ENCODE results near the gene TOPBP1.
A peak's percentile ranks its signal among the peaks of the same experiment; 100 is the strongest.
"Not testable (repeated sequence)": the region's sequence is repeated elsewhere in the genome, so short reads cannot be mapped to it uniquely, and the experiment has no call there.

TOPBP1 gene

DNA sequence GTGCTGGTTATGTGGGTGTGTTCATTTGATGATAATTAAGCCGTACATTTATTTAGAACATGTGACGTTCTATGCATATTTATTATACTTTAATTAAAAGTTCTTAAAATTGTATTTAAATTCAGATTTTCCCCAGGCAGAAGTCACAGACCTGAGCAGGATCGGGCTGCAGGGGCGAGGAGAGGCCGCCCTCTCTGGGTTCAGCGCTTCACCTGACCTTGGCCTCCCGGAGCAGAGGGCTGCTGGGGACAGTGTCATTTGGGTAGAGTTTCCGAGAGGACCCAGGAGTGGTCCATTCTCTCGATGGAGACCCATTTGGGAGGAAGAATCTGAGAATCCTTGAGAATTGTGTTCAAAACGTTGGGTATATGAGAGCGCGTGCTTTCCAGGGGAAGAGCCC is 12.0 kb upstream of the TOPBP1 start:
- DNase-seq = no peak

DNA sequence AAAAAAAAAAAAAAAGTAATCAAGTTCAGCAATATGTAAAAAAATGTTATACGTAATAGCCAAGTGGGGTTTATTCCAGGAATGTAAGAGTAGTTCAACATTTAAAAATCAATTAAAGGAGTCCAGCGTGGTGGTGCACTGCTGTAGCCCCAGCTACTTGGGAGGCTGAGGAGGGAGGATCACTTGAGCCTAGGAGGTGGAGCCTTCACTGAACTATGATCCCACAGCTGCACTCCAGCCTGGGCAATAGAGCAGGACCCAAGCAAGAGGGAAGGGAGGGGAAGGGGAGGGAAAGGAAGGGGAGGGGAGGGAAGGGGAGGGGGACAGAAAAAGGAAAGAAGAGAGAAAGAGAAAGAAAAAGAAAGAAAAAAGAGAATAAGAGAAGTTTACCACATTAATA is 10.7 kb upstream of the TOPBP1 start:
- no peak for DNase-seq

DNA sequence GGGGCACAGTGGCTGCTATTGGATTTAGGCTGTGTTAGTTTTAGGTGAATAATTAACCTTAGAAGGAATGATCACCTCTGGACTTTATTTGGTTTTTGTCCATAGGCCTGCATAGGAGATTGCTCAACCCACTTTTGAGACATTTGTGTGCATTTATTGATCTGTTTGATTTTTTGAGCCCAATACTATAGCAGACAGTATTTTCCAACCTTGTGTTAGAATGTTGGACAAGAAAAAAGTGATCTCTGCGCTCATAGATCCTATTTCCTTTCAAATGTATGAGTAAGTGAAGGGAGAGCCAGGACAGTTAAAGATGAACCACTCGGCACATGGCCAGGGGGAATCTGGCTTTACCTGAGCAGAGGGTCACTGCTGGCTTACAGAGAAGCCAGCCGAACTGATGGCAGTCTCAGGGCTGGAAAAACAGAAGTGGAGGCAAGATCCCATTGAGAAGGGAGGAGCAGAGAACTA is 8.8 kb upstream of the TOPBP1 start:
- no peak for DNase-seq

DNA sequence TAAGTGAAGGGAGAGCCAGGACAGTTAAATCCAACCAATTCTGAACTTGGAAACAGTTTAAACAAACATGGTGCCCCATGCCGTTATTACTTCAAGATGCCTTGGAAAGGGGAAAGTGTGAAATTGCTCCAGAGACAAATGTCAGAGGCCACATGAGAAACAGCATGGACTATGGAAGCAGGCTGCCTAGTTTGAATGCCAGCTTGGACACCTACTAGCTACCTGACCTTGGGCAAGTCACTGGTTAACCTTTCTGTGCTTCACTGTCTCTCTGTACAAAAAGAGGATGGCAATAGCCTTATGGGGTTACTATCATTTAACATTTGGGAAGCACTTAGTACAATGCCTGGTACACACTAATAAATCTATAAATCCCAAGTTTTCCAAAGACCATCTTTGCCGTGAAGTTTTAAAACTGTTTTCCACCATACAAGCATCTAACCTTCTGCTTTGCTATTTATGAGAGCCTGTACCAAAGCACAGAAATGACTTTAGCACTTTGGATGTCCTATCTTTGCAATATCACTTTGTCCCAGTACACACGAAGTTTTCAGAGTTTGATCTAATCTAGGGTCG is 8.3 kb upstream of the TOPBP1 start:
- no peak for DNase-seq

DNA sequence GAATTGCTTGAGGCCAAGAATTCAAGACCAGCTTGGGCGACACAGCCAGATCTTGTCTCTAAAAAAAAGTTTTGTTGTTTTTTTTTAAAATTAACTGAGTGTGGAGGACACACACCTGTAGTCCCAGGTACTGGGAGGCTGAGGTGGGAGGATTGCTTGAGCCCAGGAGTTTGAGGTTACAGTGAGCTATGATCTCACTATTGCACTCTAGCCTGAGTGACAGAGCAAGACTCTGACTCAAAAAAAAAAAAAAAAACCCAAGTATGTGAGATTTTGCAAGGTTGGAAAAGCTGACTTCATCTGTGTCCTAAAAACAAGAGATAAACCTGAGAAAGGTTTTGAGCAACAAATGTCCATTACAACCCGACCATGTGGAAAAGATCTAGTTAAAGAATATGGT is 5.4 kb upstream of the TOPBP1 start:
- no peak for DNase-seq

DNA sequence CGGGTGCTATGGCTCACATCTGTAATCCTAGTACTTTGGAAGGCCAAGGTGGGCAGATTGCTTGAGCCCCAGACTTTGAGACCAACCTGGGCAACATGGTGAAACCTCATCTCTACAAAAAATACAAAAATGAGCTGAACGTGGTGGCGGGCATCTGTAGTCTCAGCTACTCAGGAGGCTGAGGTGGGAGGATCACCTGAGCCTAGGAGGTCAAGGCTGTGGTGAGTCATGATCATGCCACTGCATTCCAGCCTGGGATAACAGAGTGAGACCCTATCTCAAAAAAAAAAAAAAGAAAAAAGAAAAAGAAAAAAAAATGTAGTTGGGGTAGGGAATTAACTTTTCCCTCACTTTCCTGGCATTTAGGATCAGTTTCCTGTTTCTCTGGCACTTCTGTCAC is 3.4 kb upstream of the TOPBP1 start:
- not testable (repeated sequence) for DNase-seq

DNA sequence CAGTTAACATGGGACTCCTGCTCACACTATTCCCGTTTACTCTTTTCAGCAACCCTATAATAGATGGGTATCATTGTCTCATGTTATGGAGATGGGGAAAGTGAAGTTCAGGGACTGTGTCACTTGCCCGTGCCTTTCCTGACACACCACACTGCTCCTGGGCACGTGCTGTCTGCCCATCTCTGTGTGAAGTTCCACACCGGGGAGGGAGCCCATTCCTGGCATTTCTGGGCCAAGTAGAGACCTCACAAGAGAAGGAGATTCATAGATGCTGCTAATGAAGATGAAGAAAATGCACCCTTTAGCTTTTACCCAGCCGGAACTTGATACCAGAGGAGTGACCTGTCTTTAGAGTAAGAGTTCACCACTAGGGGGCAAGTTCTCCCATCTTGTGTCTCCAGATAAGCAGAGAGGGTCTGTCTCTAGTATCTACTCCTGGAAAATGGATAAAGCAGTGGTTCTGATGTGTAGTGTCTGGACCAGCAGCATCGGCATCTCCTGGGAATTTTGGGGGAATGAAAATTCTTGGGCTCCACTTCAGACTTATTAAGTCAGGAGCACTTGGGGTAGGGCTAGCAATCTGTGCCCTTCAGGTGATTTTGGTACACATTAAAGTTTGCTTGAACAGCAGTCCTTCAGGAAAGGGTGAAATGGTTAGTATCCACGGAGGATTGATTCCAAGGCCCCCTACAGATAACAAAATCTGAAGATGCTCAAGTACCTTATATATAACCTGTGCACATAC is 2.0 kb upstream of the TOPBP1 start:
- DNase-seq = peak; percentile 26 to 73 (median 71)

DNA sequence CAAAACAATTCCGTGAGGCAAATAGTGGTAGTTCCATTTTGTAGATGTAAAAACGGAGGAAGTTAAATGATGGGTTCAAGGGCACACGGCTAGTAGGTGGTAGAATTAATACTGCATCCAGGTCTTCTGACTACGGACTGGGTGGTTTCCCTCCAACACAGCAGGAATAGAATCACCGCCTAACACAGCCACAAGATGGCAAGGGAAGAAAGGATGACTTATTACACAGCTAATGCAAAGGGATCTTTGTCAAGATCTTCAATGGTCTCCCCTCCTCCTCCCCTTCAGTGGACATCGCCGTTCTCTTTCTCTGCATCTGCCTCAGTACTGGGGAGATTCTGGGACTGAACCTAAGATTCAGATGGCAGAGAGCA is 524 bp upstream of the TOPBP1 start:
- DNase-seq = peak; percentile 9 to 82 (median 62)

DNA sequence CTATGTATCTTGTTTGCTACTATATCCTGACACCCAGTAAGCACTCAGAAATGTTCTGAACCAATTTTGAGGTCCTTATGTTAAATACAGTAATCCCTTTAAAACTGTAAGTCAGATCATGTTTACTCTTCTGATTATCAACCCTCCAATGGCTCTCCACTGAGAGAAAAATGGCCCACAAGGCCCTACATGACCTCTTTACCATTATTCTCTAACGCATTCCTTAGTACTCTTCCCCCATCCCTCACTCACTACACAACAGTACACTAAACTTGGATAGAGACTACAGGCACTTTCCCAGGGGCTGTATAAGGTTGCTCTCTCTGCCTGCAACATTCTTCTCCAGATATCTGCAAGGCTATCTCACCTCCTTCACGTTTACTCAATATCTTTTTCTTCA is 1.9 kb downstream of the TOPBP1 start:
- DNase-seq = no peak

DNA sequence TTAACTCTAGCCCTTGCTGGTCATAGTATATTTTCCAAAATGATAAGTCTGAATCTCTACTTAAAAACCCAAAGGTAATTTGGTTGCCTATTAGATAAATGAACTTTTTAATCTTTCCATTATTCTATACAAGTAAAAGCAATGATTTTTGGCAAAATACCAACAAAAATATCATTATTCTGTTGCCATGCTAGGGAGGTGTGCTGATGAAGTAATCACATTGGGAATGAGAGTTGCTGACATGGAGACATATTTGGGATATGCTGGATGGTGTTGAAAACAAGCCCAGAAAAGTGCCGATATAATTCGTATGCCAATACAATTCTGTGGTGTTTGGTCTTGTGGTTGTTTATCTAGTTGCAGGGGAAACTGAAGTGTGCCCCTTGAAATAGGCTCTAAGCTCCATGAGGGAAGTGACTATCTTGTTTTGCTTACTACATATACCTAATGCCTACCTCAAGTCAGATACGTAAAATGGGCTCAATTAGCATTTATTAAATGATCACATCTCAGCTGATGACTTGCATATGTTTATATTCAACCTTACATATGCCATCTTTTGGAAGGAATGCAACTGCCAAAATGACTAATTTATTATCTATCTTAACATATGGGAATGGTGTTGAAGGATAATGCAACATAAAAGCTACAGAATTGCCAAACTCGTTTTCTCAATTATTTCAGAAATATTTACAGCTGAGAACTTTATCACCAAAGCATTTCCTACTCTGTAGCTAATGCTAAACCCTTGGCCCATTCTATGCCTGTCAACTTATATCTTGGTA is 5.8 kb downstream of the TOPBP1 start:
- no peak for DNase-seq

DNA sequence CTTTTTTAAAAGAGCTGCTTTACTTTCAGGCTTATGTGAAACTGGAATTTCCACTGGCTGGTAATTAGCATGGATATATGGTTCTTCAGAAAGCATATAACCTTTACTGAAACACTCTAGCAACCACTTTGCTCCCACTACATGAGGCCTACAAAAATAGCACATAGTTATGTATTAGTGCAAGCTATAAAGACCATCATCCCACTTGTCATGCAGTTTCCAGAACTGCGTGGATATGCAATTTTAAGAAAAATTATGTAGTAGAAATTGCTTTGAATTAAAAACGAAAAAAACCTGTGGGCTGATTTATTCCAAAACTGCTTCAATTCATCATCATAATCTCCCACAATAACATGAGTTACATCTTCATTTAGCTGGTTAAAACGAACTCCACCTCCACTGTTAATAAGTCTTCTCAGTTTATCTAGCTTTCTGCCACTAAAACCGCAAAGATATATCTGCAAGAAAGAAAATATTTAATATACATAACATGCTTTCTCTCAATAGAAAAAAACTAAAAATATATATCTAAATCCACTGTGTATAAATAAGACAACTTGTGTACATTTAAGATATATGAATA is 12.2 kb downstream of the TOPBP1 start:
- no peak for DNase-seq

DNA sequence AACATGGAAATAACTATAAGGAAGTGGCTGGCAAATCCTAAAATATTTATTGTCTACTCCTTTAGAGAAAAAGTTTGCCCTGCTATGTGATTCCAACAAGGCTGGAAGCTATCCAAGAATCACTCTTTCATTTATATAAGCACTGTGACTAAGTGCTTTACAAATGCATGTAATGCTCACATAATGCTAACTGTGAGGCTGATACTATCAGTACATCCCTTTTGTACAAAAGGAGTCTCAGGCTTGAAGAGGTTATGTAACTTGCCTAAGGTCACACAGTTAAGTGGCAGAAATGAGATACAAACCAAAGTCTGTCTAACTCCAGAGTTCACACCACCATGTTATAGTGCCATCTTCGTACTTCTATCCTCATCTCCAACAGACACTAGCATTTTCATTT is 17.0 kb downstream of the TOPBP1 start:
- no peak for DNase-seq

DNA sequence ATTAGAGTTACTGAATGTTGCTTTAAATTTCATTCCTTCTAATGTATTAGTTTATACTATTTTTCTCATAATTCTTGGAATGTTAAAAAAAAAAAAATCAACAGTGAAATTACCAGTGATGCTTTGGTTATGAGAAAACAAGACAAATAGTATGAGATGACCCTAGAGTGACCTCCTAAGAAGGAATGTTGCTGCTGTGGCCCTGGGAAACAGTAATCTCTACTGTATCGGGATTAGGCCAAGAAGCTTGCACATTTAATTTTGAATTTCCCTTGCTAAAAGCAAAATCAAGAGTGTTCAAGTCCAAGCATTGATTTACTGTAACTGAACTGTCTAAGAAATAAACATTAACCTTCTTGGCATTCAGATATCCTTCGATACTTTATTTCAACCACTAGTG is 18.1 kb downstream of the TOPBP1 start:
- DNase-seq = no peak

DNA sequence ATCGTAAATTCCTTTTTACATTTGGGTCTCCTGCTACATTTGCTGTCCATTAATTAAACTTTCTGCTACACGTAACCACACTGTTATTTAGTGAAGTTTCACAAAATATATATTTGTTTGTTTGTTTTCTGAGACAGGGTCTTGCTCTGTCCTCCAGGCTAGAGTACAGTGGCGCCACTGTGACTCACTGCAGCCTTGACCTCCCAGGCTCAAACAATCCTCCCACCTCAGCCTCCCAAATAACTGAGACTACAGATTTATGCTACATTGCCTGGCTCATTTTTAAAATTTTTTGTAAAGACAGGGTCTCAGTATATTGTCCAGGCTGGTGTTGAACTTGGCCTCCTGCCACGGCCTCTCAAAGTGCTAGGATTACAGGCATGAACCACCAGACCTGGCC is 20.5 kb downstream of the TOPBP1 start:
- no peak for DNase-seq

DNA sequence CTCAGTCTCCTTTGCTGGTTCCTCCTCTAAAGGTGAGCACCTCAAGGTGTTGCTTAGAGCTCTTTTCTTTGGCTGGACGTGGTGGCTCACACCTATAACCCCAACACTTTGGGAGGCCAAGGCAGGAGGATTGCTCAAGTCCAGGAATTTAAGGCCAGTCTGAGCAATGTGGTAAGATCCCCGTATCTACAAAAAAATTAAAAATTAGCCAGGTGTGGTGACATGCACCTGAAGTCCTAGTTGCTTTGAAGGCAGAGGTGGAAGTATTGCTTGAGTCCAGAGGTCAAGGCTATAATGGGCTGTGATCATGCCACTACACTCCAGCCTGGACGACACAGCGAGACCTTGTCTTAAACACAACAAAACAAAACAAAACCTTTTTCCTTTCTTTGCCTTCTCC is 28.3 kb downstream of the TOPBP1 start:
- no peak for DNase-seq

DNA sequence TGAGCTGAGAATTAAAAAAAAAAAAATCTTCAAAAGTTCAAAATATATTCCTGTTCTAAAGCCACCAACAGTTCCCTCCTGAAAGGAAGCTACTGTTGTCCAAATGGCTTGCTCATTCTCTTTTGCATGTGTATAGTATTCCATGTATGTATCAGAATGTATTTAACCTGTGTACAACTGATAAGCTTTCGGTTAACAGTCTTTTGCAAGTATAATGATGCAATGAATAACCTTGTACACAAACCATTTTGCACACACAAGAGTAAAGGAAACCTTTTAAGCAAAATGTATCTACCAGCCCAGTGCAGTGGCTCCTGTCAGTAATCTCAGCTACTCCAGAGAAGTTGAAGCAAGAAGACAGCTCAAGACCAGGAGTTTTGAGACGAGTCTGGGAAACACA is 32.6 kb downstream of the TOPBP1 start:
- DNase-seq = no peak

DNA sequence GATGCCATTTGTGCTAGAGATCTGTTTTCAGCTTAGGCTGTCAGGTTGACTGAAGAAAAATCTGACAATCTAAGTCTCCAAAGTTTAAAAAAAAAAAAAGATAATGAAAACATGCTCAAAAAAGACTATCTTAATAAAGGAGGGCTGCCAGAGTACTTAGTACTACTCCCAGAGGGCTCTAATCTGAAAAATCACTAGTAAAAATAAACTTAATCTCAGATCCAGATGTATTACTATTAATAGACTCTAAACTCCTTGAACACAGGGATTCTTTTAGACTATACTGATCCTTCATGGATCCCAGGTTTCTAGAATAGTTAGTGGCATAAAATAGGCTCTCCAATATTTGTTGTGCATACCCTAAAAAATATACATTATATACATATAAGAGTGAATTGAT is 34.0 kb downstream of the TOPBP1 start:
- no peak for DNase-seq

DNA sequence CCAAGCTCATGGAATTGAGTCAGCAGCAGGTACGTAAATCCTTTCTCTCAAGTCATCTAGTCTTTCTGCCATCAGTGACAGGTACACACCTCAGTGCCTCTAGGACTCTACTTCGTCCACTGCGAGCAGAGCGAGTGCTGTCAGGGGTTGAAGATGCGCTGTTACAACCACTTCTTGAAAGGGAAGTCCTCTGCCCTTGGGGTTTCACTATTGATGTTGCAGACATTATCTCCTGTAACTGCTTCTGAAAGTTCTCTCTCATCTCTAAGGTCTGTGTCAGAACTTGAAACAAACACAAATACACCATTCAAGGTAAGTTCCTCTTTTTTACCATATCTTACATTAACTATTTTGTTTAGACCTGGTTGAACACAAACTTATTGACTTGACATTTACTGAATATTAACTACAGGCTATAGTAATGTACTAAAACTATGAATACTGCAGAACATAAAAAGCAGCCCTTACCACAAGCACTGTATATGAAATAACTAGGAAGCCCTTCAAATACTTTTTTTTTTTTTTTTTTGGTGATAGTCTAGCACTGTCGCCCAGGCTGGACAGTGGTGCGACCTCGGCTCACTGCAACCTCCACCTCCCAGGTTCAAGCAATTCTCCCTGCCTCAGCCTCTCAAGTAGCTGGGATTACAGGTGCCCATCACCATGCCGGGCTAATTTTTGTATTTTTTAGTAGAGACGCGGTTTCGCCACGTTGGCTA is 41.5 kb downstream of the TOPBP1 start:
- no peak for DNase-seq

DNA sequence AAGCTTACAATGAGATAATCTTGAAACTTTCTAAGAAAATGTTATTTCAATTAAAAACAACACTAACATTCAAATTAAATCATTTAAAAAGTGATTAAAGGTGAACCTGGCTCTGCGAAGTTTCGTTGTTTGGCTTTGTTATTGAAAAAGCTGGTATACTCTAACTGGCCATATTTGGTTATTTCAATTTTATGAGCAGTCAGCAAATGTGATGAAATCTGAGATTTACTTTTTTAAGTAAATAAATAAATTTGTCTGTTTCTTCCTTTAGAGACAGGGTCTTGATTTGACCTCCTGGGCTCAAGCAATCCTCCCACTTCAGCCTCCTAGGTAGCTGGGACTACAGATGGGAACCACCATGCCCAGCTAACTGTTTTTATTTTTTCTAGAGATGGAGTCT is 50.2 kb downstream of the TOPBP1 start:
- no peak for DNase-seq

DNA sequence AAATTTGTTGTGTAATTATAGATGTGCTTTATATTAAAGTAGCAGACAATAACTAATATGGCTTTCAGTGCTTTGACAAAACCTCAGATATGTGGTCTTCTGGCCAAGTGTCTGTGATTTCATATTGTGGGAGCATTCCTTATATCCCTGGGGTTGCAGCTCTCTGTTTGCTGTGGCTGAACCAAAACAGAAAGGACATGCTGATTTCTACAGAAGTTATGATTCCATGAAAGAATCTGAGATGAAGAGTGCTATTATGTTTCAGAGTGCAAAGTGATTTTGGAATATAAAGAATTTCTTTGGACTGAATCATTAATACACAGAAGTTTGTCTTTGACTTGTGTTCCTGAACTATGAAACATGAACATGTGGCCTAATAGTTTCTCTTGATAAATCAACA is 51.7 kb downstream of the TOPBP1 start:
- no peak for DNase-seq

DNA sequence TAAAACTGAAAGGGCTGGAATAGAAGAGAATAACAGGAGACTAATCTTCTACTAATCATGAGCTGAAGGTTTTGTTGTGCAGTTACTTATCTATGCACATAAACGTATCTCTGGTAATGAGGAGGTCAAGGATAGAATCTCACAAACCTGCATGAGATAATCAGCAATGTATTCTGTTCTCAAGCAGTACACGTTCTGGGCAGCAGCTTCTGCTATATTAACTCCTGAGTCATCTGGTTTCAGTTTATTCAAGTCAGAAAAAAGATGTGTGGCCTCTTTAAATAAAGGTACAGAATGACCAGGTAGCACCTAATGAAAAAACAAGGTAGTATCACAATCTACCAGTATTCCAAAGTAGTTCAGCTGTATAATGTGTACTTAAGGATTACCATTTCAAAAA is 53.4 kb downstream of the TOPBP1 start:
- no peak for DNase-seq

DNA sequence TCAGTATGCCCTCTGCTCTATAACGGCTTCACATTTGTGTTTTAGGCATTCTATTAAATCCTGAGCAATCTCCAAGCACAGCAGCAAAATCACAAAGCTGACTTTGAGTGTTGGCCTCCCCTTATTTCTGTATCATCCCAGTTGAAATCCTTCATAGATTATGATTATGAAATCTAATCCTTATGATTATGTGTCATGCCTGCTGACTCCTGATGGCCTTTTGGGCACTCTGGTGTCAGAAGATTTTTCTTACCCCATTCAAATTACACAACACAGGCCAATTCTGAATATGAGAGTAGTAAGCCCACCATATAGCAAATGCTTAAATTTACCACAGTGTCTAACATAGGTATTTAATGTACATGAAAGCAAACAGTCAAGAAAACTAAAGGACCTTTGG is 53.9 kb downstream of the TOPBP1 start:
- no peak for DNase-seq

DNA sequence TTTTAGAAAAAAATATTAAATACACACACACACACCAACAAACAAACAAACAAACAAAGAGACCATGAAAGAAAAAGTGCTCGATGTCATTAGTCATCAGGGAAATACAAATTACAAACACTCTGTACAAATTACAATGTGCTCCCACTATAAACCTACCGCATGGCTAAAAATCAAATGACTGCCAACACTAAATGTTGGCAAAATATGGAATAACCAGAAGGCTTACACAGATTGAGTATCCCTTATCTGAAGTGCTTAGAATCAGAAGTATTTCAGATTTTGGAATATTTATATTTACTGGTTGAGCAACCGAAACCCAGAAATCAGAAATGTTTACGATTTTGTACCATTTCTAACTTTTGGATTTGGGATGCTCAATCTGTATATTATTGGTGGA is 54.8 kb downstream of the TOPBP1 start:
- no peak for DNase-seq
